ENCODE data around the gene ZNF143. TPM values are rescaled to one million over a fixed set of nuclear protein-coding genes. Genes with fewer than 3 reads are reported as not detected.
"Not testable (repeated sequence)": the region's sequence is repeated elsewhere in the genome, so short reads cannot be mapped to it uniquely, and the experiment has no call there.

The ZNF143 gene
- polyA plus RNA-seq, 4 donors = 16.8 to 19.2 (median 18.1) TPM

DNA sequence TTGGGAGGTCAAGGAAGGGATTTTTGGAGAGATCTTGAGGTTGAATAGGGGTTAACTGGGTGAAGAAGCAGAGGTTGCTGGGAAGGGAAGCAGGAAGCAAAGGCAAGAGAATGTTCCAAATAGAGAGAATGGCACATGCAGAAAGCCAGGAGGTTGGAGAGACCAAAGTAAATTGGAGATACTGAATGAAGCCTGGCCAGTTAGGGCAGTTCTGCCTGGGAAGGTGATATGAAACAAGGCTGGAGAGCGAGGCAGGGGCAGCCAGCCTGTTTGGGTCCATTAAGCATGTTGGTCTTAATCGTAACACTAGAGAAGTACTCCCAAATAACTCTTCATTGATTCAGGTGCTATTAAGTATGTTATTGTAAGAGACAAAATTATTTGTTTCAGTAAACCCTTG lies 48.2 kb downstream of the ZNF143 start:
- H3K4me1 ChIP-seq (ENCODE audit: control insufficient read depth in 3 of 3, insufficient read depth in 2 of 3, low read depth in 1 of 3, low read length in 2 of 3) = peaks cover 3 to 47% (median 3%) of the 10 kb centered on the region in 3 donors
- no peak for DNase-seq
- peak overlapping the region in 2 of 3 donors; percentile 0 to 84 for H3K27ac ChIP-seq (ENCODE audit: low read depth in 1 of 3, low read length in 2 of 3)
- no peaks in the 10 kb centered on the region for H3K9me3 ChIP-seq (ENCODE audit: control insufficient read depth in 2 of 2, insufficient read depth in 1 of 2, low read depth in 1 of 2, low read length in 1 of 2)
- no peaks in the 10 kb centered on the region for H3K27me3 ChIP-seq (ENCODE audit: control insufficient read depth in 3 of 3, insufficient read depth in 3 of 3, low read length in 3 of 3)
- peaks cover 2 to 17% (median 14%) of the 10 kb centered on the region in 3 donors for H3K36me3 ChIP-seq (ENCODE audit: control insufficient read depth in 3 of 3, insufficient read depth in 2 of 3, low read depth in 1 of 3, low read length in 3 of 3)
- no peak for FAIRE-seq
- WGBS, 3 donors = 49 to 70% (median 62%) methylated on average over 2 of the region's 2 CpGs
- no peak overlapping the region for H3K4me3 ChIP-seq (ENCODE audit: low read depth in 1 of 3, low read length in 3 of 3)

DNA sequence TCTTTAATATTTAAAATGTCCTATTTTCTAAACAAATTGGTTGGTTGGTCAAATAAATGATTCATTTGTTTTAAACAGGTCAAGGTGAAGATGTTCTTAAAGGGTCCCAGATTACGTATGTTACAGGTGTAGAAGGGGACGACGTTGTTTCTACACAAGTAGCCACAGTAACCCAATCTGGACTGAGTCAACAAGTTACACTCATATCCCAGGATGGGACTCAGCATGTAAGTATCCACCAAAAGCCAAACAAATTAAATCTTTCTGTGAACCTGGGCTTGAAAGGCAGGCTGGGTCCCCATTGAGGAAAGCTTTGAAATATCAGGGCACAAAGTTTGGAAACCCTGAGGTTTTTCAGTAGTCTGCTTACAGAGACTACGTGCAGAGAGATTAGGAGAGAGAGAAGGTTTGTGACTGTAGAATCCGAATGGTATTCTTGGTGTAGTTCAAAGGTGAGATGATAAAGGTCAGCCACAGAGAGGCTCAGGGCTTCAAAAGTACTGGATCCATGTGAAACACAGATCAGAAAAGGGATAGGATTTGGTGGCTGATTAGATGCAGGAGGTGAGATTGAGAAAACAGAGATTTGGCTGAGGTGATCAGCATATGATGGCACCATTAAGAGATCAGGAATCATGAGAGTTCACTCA lies 51.7 kb downstream of the ZNF143 start:
- H3K4me1 ChIP-seq (ENCODE audit: control insufficient read depth in 3 of 3, insufficient read depth in 2 of 3, low read depth in 1 of 3, low read length in 2 of 3) = peaks cover 3 to 47% (median 3%) of the 10 kb centered on the region in 3 donors
- H3K27ac ChIP-seq (ENCODE audit: low read depth in 1 of 3, low read length in 2 of 3) = peak overlapping the region in 1 of 3 donors; percentile 52
- no peak overlapping the region for H3K4me3 ChIP-seq (ENCODE audit: low read depth in 1 of 3, low read length in 3 of 3)
- no peaks in the 10 kb centered on the region for H3K27me3 ChIP-seq (ENCODE audit: control insufficient read depth in 3 of 3, insufficient read depth in 3 of 3, low read length in 3 of 3)
- DNase-seq (peak in 1 of 2 donors; percentile 6), FAIRE-seq (no peak)
- WGBS, 3 donors = 68 to 85% (median 83%) methylated on average over 5 of the region's 5 CpGs
- no peaks in the 10 kb centered on the region for H3K9me3 ChIP-seq (ENCODE audit: control insufficient read depth in 2 of 2, insufficient read depth in 1 of 2, low read depth in 1 of 2, low read length in 1 of 2)
- H3K36me3 ChIP-seq (ENCODE audit: control insufficient read depth in 3 of 3, insufficient read depth in 2 of 3, low read depth in 1 of 3, low read length in 3 of 3) = peaks cover 4 to 22% (median 11%) of the 10 kb centered on the region in 3 donors

DNA sequence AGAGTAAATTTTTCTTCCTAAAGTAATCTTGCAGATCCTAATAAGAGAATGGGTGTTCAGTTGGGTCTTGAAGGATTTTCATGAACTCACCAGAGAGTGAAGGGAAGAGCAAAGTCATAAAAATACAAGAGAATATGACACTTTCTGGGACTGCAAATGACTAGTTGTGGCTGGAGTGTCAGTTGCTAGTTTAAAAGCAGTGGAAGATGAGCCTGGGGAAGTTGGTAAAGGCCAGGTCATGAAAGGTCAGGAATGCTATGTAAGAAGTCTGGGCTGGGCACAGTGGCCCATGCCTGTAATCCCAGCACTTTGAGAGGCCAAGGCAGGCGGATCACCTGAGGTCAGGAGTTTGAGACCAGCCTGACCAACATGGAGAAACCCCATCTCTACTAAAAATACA lies 53.8 kb downstream of the ZNF143 start:
- not testable (repeated sequence) for H3K27ac ChIP-seq (ENCODE audit: low read depth in 1 of 3, low read length in 2 of 3); H3K27me3 ChIP-seq (ENCODE audit: control insufficient read depth in 3 of 3, insufficient read depth in 3 of 3, low read length in 3 of 3); DNase-seq; FAIRE-seq; H3K9me3 ChIP-seq (ENCODE audit: control insufficient read depth in 2 of 2, insufficient read depth in 1 of 2, low read depth in 1 of 2, low read length in 1 of 2); H3K4me3 ChIP-seq (ENCODE audit: low read depth in 1 of 3, low read length in 3 of 3)
- WGBS, 3 donors = 91 to 100% (median 95%) methylated on average over 1 of the region's 1 CpG
- Histone ChIP-seq H3K36me3 (ENCODE audit: control insufficient read depth in 3 of 3, insufficient read depth in 2 of 3, low read depth in 1 of 3, low read length in 3 of 3) (peaks cover 2 to 29% (median 11%) of the 10 kb centered on the region in 3 donors), H3K4me1 (ENCODE audit: control insufficient read depth in 3 of 3, insufficient read depth in 2 of 3, low read depth in 1 of 3, low read length in 2 of 3) (peaks cover 0 to 38% (median 3%) of the 10 kb centered on the region in 3 donors)

DNA sequence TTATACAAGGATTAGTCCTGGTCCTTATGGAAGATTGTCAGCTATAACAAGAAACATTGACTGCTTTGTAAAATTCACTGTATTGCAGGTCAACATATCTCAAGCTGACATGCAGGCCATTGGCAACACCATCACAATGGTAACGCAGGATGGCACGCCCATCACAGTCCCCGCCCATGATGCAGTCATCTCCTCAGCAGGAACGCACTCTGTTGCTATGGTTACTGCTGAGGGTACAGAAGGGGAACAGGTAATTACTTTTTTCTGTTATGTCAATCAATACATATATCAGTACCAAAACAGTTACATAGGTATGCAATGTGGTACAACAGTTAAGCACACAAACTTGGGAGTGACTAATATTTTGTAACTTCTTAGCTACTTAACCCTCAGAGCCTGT lies 55.3 kb downstream of the ZNF143 start:
- Histone ChIP-seq H3K4me3 (ENCODE audit: low read depth in 1 of 3, low read length in 3 of 3) (no peak overlapping the region), H3K27me3 (ENCODE audit: control insufficient read depth in 3 of 3, insufficient read depth in 3 of 3, low read length in 3 of 3) (no peaks in the 10 kb centered on the region), H3K4me1 (ENCODE audit: control insufficient read depth in 3 of 3, insufficient read depth in 2 of 3, low read depth in 1 of 3, low read length in 2 of 3) (peaks cover 0 to 27% (median 3%) of the 10 kb centered on the region in 3 donors), H3K27ac (ENCODE audit: low read depth in 1 of 3, low read length in 2 of 3) (peak overlapping the region in 1 of 3 donors; percentile 24), H3K9me3 (ENCODE audit: control insufficient read depth in 2 of 2, insufficient read depth in 1 of 2, low read depth in 1 of 2, low read length in 1 of 2) (no peaks in the 10 kb centered on the region), H3K36me3 (ENCODE audit: control insufficient read depth in 3 of 3, insufficient read depth in 2 of 3, low read depth in 1 of 3, low read length in 3 of 3) (peaks cover 2 to 29% (median 11%) of the 10 kb centered on the region in 3 donors)
- DNase-seq (peak; percentile 87 to 92), FAIRE-seq (no peak)
- WGBS, 3 donors = 22 to 64% (median 51%) methylated on average over 4 of the region's 4 CpGs

DNA sequence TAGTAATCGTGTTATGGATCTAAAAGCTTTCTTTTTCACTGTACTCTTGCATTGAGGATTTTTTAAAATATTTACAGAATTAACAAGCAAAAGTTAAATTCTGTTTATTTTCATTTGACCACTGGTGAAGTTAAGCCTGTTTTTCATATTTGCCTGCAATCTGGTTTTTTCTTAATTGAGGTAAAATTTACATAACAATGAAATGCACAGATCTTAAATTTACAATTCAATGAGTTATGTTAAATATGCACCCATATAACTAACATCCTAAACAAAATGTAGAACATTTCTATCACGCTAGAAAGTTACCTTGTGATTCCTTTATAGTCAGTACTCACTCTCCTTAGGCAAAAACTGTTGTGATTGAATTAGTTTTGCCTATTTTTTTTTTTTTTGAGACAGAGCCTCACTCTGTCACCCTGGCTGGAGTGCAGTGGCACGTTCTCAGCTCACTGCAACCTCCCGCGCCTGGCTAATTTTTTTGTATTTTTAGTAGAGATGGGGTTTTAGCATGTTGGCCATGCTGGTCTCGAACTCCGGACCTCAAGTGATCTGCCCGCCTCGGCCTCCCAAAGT lies 58.1 kb downstream of the ZNF143 start:
- peaks cover 2 to 33% (median 3%) of the 10 kb centered on the region in 3 donors for H3K36me3 ChIP-seq (ENCODE audit: control insufficient read depth in 3 of 3, insufficient read depth in 2 of 3, low read depth in 1 of 3, low read length in 3 of 3)
- no peak for FAIRE-seq
- WGBS, 3 donors = 94 to 96% (median 95%) methylated on average over 9 of the region's 9 CpGs

DNA sequence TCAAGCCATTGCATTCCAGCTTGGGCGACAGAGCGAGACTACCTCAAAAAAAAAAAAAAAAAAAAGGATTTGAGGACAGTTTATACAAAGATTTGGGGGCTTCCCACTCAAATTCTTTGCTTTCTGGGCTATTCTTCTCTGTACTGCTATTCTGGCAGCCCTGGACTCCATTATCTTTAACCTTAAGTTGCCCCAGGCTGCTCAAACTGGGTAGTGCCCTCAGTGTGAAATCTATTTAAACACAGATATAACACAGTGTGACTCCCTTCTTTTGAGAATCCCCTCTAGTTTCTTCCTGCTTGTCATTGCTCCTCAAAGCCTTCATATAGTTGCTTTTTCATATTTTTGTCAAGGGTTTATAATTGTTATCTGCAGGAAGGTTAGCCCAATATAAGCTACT lies 63.2 kb downstream of the ZNF143 start:
- no peak for DNase-seq
- H3K4me3 ChIP-seq (ENCODE audit: low read depth in 1 of 3, low read length in 3 of 3) = no peak overlapping the region
- no peak overlapping the region for H3K27ac ChIP-seq (ENCODE audit: low read depth in 1 of 3, low read length in 2 of 3)
- FAIRE-seq = no peak
- H3K36me3 ChIP-seq (ENCODE audit: control insufficient read depth in 3 of 3, insufficient read depth in 2 of 3, low read depth in 1 of 3, low read length in 3 of 3) = peaks cover 2 to 26% (median 2%) of the 10 kb centered on the region in 3 donors
- no peaks in the 10 kb centered on the region for H3K27me3 ChIP-seq (ENCODE audit: control insufficient read depth in 3 of 3, insufficient read depth in 3 of 3, low read length in 3 of 3)
- 100% methylated on average over 2 of the region's 2 CpGs for WGBS, 3 donors
- H3K9me3 ChIP-seq (ENCODE audit: control insufficient read depth in 2 of 2, insufficient read depth in 1 of 2, low read depth in 1 of 2, low read length in 1 of 2) = no peaks in the 10 kb centered on the region
- peaks cover 0 to 20% (median 3%) of the 10 kb centered on the region in 3 donors for H3K4me1 ChIP-seq (ENCODE audit: control insufficient read depth in 3 of 3, insufficient read depth in 2 of 3, low read depth in 1 of 3, low read length in 2 of 3)

More for the DNA sequence above, 58.1 kb downstream of the ZNF143 start:
- Histone ChIP-seq H3K9me3 (ENCODE audit: control insufficient read depth in 2 of 2, insufficient read depth in 1 of 2, low read depth in 1 of 2, low read length in 1 of 2) (no peaks in the 10 kb centered on the region), H3K27ac (ENCODE audit: low read depth in 1 of 3, low read length in 2 of 3) (no peak overlapping the region), H3K4me3 (ENCODE audit: low read depth in 1 of 3, low read length in 3 of 3) (no peak overlapping the region), H3K4me1 (ENCODE audit: control insufficient read depth in 3 of 3, insufficient read depth in 2 of 3, low read depth in 1 of 3, low read length in 2 of 3) (peaks cover 0 to 7% (median 0%) of the 10 kb centered on the region in 3 donors), H3K27me3 (ENCODE audit: control insufficient read depth in 3 of 3, insufficient read depth in 3 of 3, low read length in 3 of 3) (no peaks in the 10 kb centered on the region)
- DNase-seq = no peak

DNA sequence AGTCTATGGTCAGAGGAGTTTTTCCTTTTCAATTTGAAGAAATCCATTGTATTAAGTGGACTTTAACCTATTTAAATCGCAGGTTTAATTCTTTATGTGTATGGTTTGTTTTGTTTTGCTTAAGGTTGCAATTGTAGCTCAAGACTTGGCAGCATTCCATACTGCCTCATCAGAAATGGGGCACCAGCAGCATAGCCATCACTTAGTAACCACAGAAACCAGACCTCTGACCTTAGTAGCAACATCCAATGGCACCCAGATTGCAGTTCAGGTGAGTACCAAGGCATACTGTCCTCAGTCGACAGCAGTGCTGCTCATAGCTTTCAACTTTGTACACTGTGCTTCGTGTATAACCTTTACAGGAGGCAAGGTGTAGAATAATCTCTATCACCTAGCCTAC lies 64.3 kb downstream of the ZNF143 start:
- DNase-seq (peak; percentile 60 to 66), FAIRE-seq (no peak)
- H3K27ac ChIP-seq (ENCODE audit: low read depth in 1 of 3, low read length in 2 of 3) = no peak overlapping the region
- H3K36me3 ChIP-seq (ENCODE audit: control insufficient read depth in 3 of 3, insufficient read depth in 2 of 3, low read depth in 1 of 3, low read length in 3 of 3) = peaks cover 2 to 23% (median 2%) of the 10 kb centered on the region in 3 donors
- whole genome bisulfite sequencing, 3 donors = 28 to 70% (median 45%) methylated on average over 3 of the region's 3 CpGs
- H3K4me3 ChIP-seq (ENCODE audit: low read depth in 1 of 3, low read length in 3 of 3) = no peak overlapping the region
- peaks cover 0 to 32% (median 3%) of the 10 kb centered on the region in 3 donors for H3K4me1 ChIP-seq (ENCODE audit: control insufficient read depth in 3 of 3, insufficient read depth in 2 of 3, low read depth in 1 of 3, low read length in 2 of 3)
- no peaks in the 10 kb centered on the region for H3K9me3 ChIP-seq (ENCODE audit: control insufficient read depth in 2 of 2, insufficient read depth in 1 of 2, low read depth in 1 of 2, low read length in 1 of 2)
- no peaks in the 10 kb centered on the region for H3K27me3 ChIP-seq (ENCODE audit: control insufficient read depth in 3 of 3, insufficient read depth in 3 of 3, low read length in 3 of 3)

DNA sequence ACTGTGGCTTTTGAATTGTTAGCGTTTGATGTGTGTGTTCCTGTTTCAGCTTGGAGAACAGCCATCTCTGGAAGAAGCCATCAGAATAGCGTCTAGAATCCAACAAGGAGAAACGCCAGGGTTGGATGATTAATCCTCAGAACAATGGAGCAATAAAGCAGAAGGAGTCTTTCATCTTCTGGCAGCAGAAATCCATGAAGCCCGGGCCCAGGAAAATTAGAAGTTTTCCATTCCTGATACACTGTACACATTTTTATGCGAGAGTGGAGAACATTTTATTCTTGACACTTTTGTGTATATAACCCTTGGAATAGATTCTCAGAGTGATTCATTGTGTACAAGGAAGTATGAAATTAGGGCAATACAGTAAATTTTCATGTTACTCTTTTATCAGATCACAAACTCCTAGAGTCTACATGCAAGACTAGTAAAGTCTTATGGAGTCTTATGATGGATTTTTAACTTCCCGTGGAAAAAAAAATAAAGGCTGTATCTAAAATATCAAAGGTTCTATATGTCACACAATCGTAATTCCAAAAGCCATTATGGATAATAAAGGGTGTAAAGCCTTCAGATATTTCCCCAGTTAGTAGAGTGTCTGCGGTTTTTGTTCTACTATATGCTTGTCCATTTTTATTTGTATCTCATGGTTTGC lies 66.8 kb downstream of the ZNF143 start:
- 15 to 38% (median 35%) methylated on average over 8 of the region's 8 CpGs for WGBS, 3 donors
- H3K27me3 ChIP-seq (ENCODE audit: control insufficient read depth in 3 of 3, insufficient read depth in 3 of 3, low read length in 3 of 3) = no peaks in the 10 kb centered on the region
- H3K4me1 ChIP-seq (ENCODE audit: control insufficient read depth in 3 of 3, insufficient read depth in 2 of 3, low read depth in 1 of 3, low read length in 2 of 3) = peaks cover 0 to 42% (median 3%) of the 10 kb centered on the region in 3 donors
- H3K27ac ChIP-seq (ENCODE audit: low read depth in 1 of 3, low read length in 2 of 3) = peak overlapping the region; percentile 8 to 72 (median 50)
- no peak for FAIRE-seq
- H3K36me3 ChIP-seq (ENCODE audit: control insufficient read depth in 3 of 3, insufficient read depth in 2 of 3, low read depth in 1 of 3, low read length in 3 of 3) = peaks cover 2 to 15% (median 2%) of the 10 kb centered on the region in 3 donors
- no peak overlapping the region for H3K4me3 ChIP-seq (ENCODE audit: low read depth in 1 of 3, low read length in 3 of 3)
- H3K9me3 ChIP-seq (ENCODE audit: control insufficient read depth in 2 of 2, insufficient read depth in 1 of 2, low read depth in 1 of 2, low read length in 1 of 2) = no peaks in the 10 kb centered on the region
- peak in 1 of 2 donors; percentile 48 for DNase-seq

All from small intestine (tissue), 7 donors.